ENCODE results near the gene SLC43A1.
A peak's percentile ranks its signal among the peaks of the same experiment; 100 is the strongest.

Gene SLC43A1

GRCh38 chr11:57497303-57498247, 17.9 kb downstream of the SLC43A1 start:
- no peak for DNase-seq

GRCh38 chr11:57496109-57496820, 19.2 kb downstream of the SLC43A1 start:
- DNase-seq = no peak

- peak; percentile 96 for DNase-seq
Observed at GRCh38 chr11:57493507-57494503, 21.7 kb downstream of the SLC43A1 start.

- DNase-seq = no peak
Observed at GRCh38 chr11:57491371-57492061, 24.0 kb downstream of the SLC43A1 start.

- no peak for DNase-seq
Observed at GRCh38 chr11:57490456-57491248, 24.9 kb downstream of the SLC43A1 start.

GRCh38 chr11:57487920-57488659, 27.4 kb downstream of the SLC43A1 start:
- no peak for DNase-seq

GRCh38 chr11:57487021-57487778, 28.3 kb downstream of the SLC43A1 start:
- DNase-seq = no peak

- DNase-seq = no peak
Observed at GRCh38 chr11:57485217-57485990, 30.1 kb downstream of the SLC43A1 start.

- no peak for DNase-seq
Observed at GRCh38 chr11:57484141-57484710, 31.3 kb downstream of the SLC43A1 start.

GRCh38 chr11:57483562-57483918, 32.0 kb downstream of the SLC43A1 start:
- no peak for DNase-seq

GRCh38 chr11:57482782-57483561, 32.5 kb downstream of the SLC43A1 start:
- DNase-seq = peak; percentile 81

GRCh38 chr11:57481915-57482781, 33.4 kb downstream of the SLC43A1 start:
- DNase-seq = no peak

GRCh38 chr11:57481315-57481714, 34.2 kb downstream of the SLC43A1 start:
- no peak for DNase-seq

GRCh38 chr11:57480409-57481137, 34.9 kb downstream of the SLC43A1 start:
- DNase-seq = peak; percentile 89

GRCh38 chr11:57479911-57480310, 35.6 kb downstream of the SLC43A1 start:
- no peak for DNase-seq

All from islet precursor cell (in vitro differentiated cells).